Measurements from ENCODE around the gene MTHFSD.

GRCh38 chr16:86523166-86523740, 31.8 kb downstream of the MTHFSD start:
- TF ChIP-seq POLR2AphosphoS2 (IDR thresholded peaks at IDR 0.05; ENCODE audit: low read depth, low read length): no peak
- no peak for TF ChIP-seq EZH2 (IDR thresholded peaks at IDR 0.05; ENCODE audit: borderline replicate concordance, control insufficient read depth, low read depth, low read length)
- TF ChIP-seq, protein P1, sequence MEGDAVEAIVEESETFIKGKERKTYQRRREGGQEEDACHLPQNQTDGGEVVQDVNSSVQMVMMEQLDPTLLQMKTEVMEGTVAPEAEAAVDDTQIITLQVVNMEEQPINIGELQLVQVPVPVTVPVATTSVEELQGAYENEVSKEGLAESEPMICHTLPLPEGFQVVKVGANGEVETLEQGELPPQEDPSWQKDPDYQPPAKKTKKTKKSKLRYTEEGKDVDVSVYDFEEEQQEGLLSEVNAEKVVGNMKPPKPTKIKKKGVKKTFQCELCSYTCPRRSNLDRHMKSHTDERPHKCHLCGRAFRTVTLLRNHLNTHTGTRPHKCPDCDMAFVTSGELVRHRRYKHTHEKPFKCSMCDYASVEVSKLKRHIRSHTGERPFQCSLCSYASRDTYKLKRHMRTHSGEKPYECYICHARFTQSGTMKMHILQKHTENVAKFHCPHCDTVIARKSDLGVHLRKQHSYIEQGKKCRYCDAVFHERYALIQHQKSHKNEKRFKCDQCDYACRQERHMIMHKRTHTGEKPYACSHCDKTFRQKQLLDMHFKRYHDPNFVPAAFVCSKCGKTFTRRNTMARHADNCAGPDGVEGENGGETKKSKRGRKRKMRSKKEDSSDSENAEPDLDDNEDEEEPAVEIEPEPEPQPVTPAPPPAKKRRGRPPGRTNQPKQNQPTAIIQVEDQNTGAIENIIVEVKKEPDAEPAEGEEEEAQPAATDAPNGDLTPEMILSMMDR (IDR thresholded peaks at IDR 0.05 in 2 of 3, conservative IDR thresholded peaks at IDR 0.05 in 1 of 3; ENCODE audit: control insufficient read depth in 2 of 3, extremely low read depth in 1 of 3, insufficient read depth in 1 of 3, low read depth in 3 of 3, low read length in 3 of 3): no peak
- TF ChIP-seq NR2F1 (conservative IDR thresholded peaks at IDR 0.05): no peak
- no peak for TF ChIP-seq NFIC (IDR thresholded peaks at IDR 0.05; ENCODE audit: low read depth, low read length)
- TF ChIP-seq RFX5 (IDR thresholded peaks at IDR 0.05; ENCODE audit: low read depth, low read length): no peak

All from GM12878 (cell line).